Activated gamma-delta T cell treated with Interleukin-2 at 50 U/mL for 16 hours (primary cell): Measurements from ENCODE around the gene PRAMEF5.
"Not testable (repeated sequence)": the region's sequence is repeated elsewhere in the genome, so short reads cannot be mapped to it uniquely, and the experiment has no call there.

ENCODE experiments used
- DNase-seq: peaks from one replicate; pipeline ENCODE4 v3.0.0-alpha.2; 2020

Gene PRAMEF5

GRCh38 chr1:13253898-13254297 is at the start of gene PRAMEF5:
Gene PRAMEF5, plus strand, starts transcription at chr1:13254198. Its CDS starts 5,071 bp downstream, at chr1:13259269.
- DNase-seq = not testable (repeated sequence)

- DNase-seq = not testable (repeated sequence)
Measured at GRCh38 chr1:13208712-13209111, 45.3 kb upstream of the PRAMEF5 start.

GRCh38 chr1:13216619-13217018 is 37.4 kb upstream of the PRAMEF5 start:
- not testable (repeated sequence) for DNase-seq

- DNase-seq = not testable (repeated sequence)
Measured at GRCh38 chr1:13219203-13219602, 34.8 kb upstream of the PRAMEF5 start.

- DNase-seq = not testable (repeated sequence)
Measured at GRCh38 chr1:13222788-13223187, 31.2 kb upstream of the PRAMEF5 start.

- no peak for DNase-seq
Measured at GRCh38 chr1:13224480-13225060, 29.4 kb upstream of the PRAMEF5 start.

- DNase-seq = not testable (repeated sequence)
Measured at GRCh38 chr1:13225675-13226204, 28.3 kb upstream of the PRAMEF5 start, which contains the start of gene PRAMEF18. Gene PRAMEF18, minus strand, starts transcription at chr1:13226154. Its CDS starts 48 bp downstream, at chr1:13226106.

- not testable (repeated sequence) for DNase-seq
Measured at GRCh38 chr1:13227271-13228055, 26.5 kb upstream of the PRAMEF5 start.

GRCh38 chr1:13228343-13228781 is 25.6 kb upstream of the PRAMEF5 start:
- no peak for DNase-seq

GRCh38 chr1:13230096-13230495 is 23.9 kb upstream of the PRAMEF5 start:
- DNase-seq = not testable (repeated sequence)

- DNase-seq = not testable (repeated sequence)
Measured at GRCh38 chr1:13230601-13231000, 23.4 kb upstream of the PRAMEF5 start.

- DNase-seq = not testable (repeated sequence)
Measured at GRCh38 chr1:13231061-13231750, 22.8 kb upstream of the PRAMEF5 start.

GRCh38 chr1:13232056-13232455 is 21.9 kb upstream of the PRAMEF5 start:
- not testable (repeated sequence) for DNase-seq

GRCh38 chr1:13234057-13234456 is 19.9 kb upstream of the PRAMEF5 start:
- not testable (repeated sequence) for DNase-seq

GRCh38 chr1:13237572-13237971 is 16.4 kb upstream of the PRAMEF5 start:
- not testable (repeated sequence) for DNase-seq

- DNase-seq = not testable (repeated sequence)
Measured at GRCh38 chr1:13239633-13240032, 14.4 kb upstream of the PRAMEF5 start.

GRCh38 chr1:13243536-13244263 is 10.3 kb upstream of the PRAMEF5 start:
- DNase-seq = not testable (repeated sequence)

- DNase-seq = not testable (repeated sequence)
Measured at GRCh38 chr1:13245841-13246553, 8.0 kb upstream of the PRAMEF5 start.

- not testable (repeated sequence) for DNase-seq
Measured at GRCh38 chr1:13246554-13246871, 7.5 kb upstream of the PRAMEF5 start.

GRCh38 chr1:13247122-13247521 is 6.9 kb upstream of the PRAMEF5 start:
- DNase-seq = not testable (repeated sequence)

GRCh38 chr1:13265124-13265523 is 11.1 kb downstream of the PRAMEF5 start:
- not testable (repeated sequence) for DNase-seq

- DNase-seq = not testable (repeated sequence)
Measured at GRCh38 chr1:13277016-13277415, 23.0 kb downstream of the PRAMEF5 start.
